LNCAP (cell line): ENCODE data around the gene AJAP1.

ENCODE experiments used
- CTCF ChIP-seq: fragments of 450-650 bp; IDR thresholded peaks from 2 replicates; pipeline ENCODE4 v1.5.1; 2017; ENCODE audit warnings: mild to moderate bottlenecking

AJAP1 gene

GRCh38 chr1:4772294-4773010, 118.0 kb downstream of the AJAP1 start:
- no peak for TF ChIP-seq CTCF

- TF ChIP-seq CTCF, result no peak
These were observed 118.8 kb downstream of the AJAP1 start for GRCh38 chr1:4773226-4773625.

GRCh38 chr1:4775506-4775905, 121.1 kb downstream of the AJAP1 start:
- TF ChIP-seq CTCF, result no peak

- peak; percentile 66 for TF ChIP-seq CTCF
These were observed 123.6 kb downstream of the AJAP1 start for GRCh38 chr1:4778056-4778455.

GRCh38 chr1:4781646-4782045, 127.2 kb downstream of the AJAP1 start:
- no peak for TF ChIP-seq CTCF

- TF ChIP-seq CTCF, result no peak
These were observed 130.4 kb downstream of the AJAP1 start for GRCh38 chr1:4784761-4785160.

- no peak for TF ChIP-seq CTCF
These were observed 131.6 kb downstream of the AJAP1 start for GRCh38 chr1:4786055-4786454.

GRCh38 chr1:4787551-4787950, 133.1 kb downstream of the AJAP1 start:
- no peak for TF ChIP-seq CTCF
